H1 (cell line): ENCODE measurements around the gene TDRD12. TPM values are rescaled to one million over a fixed set of nuclear protein-coding genes. Genes with fewer than 3 reads are reported as not detected.

Experiments used
- CTCF ChIA-PET: fragments of 300-600 bp; sonication (Branson Sonifier 250); formaldehyde crosslinking; loops from one replicate; lab custom pipeline; 2021; ENCODE audit not compliant: partially characterized antibody; lab: Charles Lee
- POLR2A ChIA-PET: fragments of 300-600 bp; sonication (Branson Sonifier 250); formaldehyde crosslinking; loops from one replicate; lab custom pipeline; 2021; ENCODE audit warnings: inconsistent platforms; ENCODE audit not compliant: partially characterized antibody; lab: Charles Lee
- DNase-seq, 2 experiments: peaks; one replicate each; pipeline versions ENCODE4 v3.0.0 to v3.0.0-alpha.2; 2010 to 2022; ENCODE audit warnings: low spot score in 2 of 2, low read depth in 1 of 2, mixed read lengths in 1 of 2
- FAIRE-seq: peaks from 2 replicates; lab custom pipeline; 2011; peaks lifted over from hg19 to GRCh38; lab: Jason Lieb, UNC
- H2AFZ ChIP-seq: 2 replicates; pipeline ENCODE4 v1.8.1; 2012; ENCODE audit warnings: low read length, inconsistent platforms
- H2AK5ac ChIP-seq: 2 replicates; pipeline ENCODE4 v1.6.1; 2013; ENCODE audit warnings: low read depth, low read length
- H2BK120ac ChIP-seq: replicated peaks from 2 replicates; pipeline ENCODE3; 2013; ENCODE audit warnings: low read depth, low read length, inconsistent platforms
- H2BK12ac ChIP-seq: 2 replicates; pipeline ENCODE4 v1.6.1; 2013; ENCODE audit warnings: low read depth, low read length
- H2BK15ac ChIP-seq: 2 replicates; pipeline ENCODE4 v1.6.1; 2013; ENCODE audit warnings: low read length
- H2BK20ac ChIP-seq: 2 replicates; pipeline ENCODE4 v1.6.1; 2013; ENCODE audit warnings: low read length
- H2BK5ac ChIP-seq: 2 replicates; pipeline ENCODE4 v1.6.1; 2013; ENCODE audit warnings: low read depth, low read length
- H3K14ac ChIP-seq: 2 replicates; pipeline ENCODE4 v1.6.1; 2013; ENCODE audit warnings: inconsistent platforms; ENCODE audit not compliant: insufficient read length
- H3K18ac ChIP-seq: 2 replicates; pipeline ENCODE4 v1.6.1; 2013; ENCODE audit warnings: low read length; ENCODE audit errors: extremely low read depth
- H3K23ac ChIP-seq: 2 replicates; pipeline ENCODE4 v1.6.1; 2013; ENCODE audit warnings: inconsistent platforms; ENCODE audit not compliant: insufficient read length
- H3K23me2 ChIP-seq: 2 replicates; pipeline ENCODE4 v1.6.1; 2013; ENCODE audit warnings: low read depth, low read length
- H3K27ac ChIP-seq: 2 replicates; pipeline ENCODE4 v1.6.1; 2011; ENCODE audit warnings: low read depth, low read length, inconsistent platforms
- H3K27me3 ChIP-seq, 4 experiments: replicated peaks in 1 of 4; 1 replicate in 1 of 4; 2 replicates in 3 of 4; pipeline versions ENCODE4 v1.6.1 to v1.8.1; 2011 to 2013; ENCODE audit warnings: low read length in 3 of 4, mild to moderate bottlenecking in 3 of 4, inconsistent platforms in 2 of 4, mixed read lengths in 2 of 4, moderate library complexity in 1 of 4; ENCODE audit not compliant: control insufficient read depth in 3 of 4, insufficient read depth in 3 of 4; ENCODE audit errors: extremely low read depth in 1 of 4
- H3K36me3 ChIP-seq, 4 experiments: 2 replicates each; pipeline versions ENCODE4 v1.6.1 to v1.8.1; 2011 to 2013; ENCODE audit warnings: mild to moderate bottlenecking in 4 of 4, low read length in 3 of 4, moderate library complexity in 2 of 4, control low read depth in 1 of 4, inconsistent platforms in 1 of 4; ENCODE audit not compliant: insufficient read depth in 4 of 4, control insufficient read depth in 2 of 4
- H3K4ac ChIP-seq: replicated peaks from 2 replicates; pipeline ENCODE3; 2013; ENCODE audit warnings: low read length, low read depth, mixed read lengths, inconsistent platforms; ENCODE audit not compliant: insufficient read length
- H3K4me1 ChIP-seq, 4 experiments: replicated peaks in 1 of 4; 1 replicate in 1 of 4; 2 replicates in 3 of 4; pipeline versions ENCODE4 v1.6.1 to v1.8.1; 2011 to 2013; ENCODE audit warnings: low read length in 3 of 4, inconsistent platforms in 2 of 4, mixed read lengths in 1 of 4; ENCODE audit not compliant: insufficient read depth in 4 of 4, control insufficient read depth in 3 of 4
- H3K4me2 ChIP-seq, 2 experiments: 2 replicates each; pipeline versions ENCODE4 v1.6.1 to v1.8.1; 2011 to 2013; ENCODE audit warnings: low read depth in 2 of 2, low read length in 2 of 2, control low read depth in 1 of 2, inconsistent platforms in 1 of 2, mild to moderate bottlenecking in 1 of 2; ENCODE audit not compliant: insufficient read depth in 1 of 2
- H3K4me3 ChIP-seq, 4 experiments: fragments of 200-600, 300-600 bp in 1 of 4; sonication (generic), shearing (Covaris generic), sonication (Bioruptor Twin) in 1 of 4; 2 replicates each; pipeline versions ENCODE4 v1.5.1 to v1.8.1; 2011 to 2016; ENCODE audit warnings: low read length in 4 of 4, low read depth in 3 of 4, control low read depth in 2 of 4, inconsistent platforms in 2 of 4, mild to moderate bottlenecking in 2 of 4, mixed read lengths in 1 of 4, moderate library complexity in 1 of 4; ENCODE audit not compliant: insufficient read depth in 2 of 4; ENCODE audit errors: extremely low read depth in 1 of 4
- H3K56ac ChIP-seq: replicated peaks from 2 replicates; pipeline ENCODE3; 2013; ENCODE audit warnings: low read depth, mild to moderate bottlenecking, mixed read lengths, low read length, inconsistent platforms; ENCODE audit not compliant: insufficient read length
- H3K79me1 ChIP-seq: 2 replicates; pipeline ENCODE4 v1.6.1; 2013; ENCODE audit warnings: low read depth, low read length, control low read depth
- H3K79me2 ChIP-seq, 2 experiments: 2 replicates each; pipeline versions ENCODE4 v1.6.1 to v1.8.1; 2012 to 2013; ENCODE audit warnings: low read length in 2 of 2, mild to moderate bottlenecking in 2 of 2, inconsistent platforms in 1 of 2; ENCODE audit not compliant: insufficient read depth in 2 of 2, control insufficient read depth in 1 of 2
- H3K9ac ChIP-seq, 4 experiments: replicated peaks in 1 of 4; 1 replicate in 1 of 4; 2 replicates in 3 of 4; pipeline versions ENCODE4 v1.6.1 to v1.8.1; 2011 to 2013; ENCODE audit warnings: low read depth in 3 of 4, low read length in 3 of 4, control low read depth in 2 of 4, mild to moderate bottlenecking in 2 of 4, moderate library complexity in 2 of 4, inconsistent platforms in 1 of 4; ENCODE audit errors: extremely low read depth in 1 of 4
- H3K9me3 ChIP-seq, 2 experiments: 2 replicates each; pipeline versions ENCODE4 v1.6.1 to v1.8.1; 2012 to 2013; ENCODE audit warnings: mild to moderate bottlenecking in 2 of 2, moderate library complexity in 2 of 2, control low read depth in 1 of 2, inconsistent platforms in 1 of 2, low read depth in 1 of 2, low read length in 1 of 2, mixed read lengths in 1 of 2; ENCODE audit not compliant: insufficient read depth in 2 of 2
- H4K20me1 ChIP-seq, 2 experiments: replicated peaks in 1 of 2; 2 replicates each; pipeline versions ENCODE3 to v1.8.1; 2011 to 2013; ENCODE audit warnings: inconsistent platforms in 2 of 2, low read length in 2 of 2, mild to moderate bottlenecking in 1 of 2; ENCODE audit not compliant: insufficient read depth in 2 of 2, control insufficient read depth in 1 of 2
- H4K5ac ChIP-seq: 2 replicates; pipeline ENCODE4 v1.6.1; 2013; ENCODE audit warnings: low read length, low read depth, mixed read lengths, inconsistent platforms; ENCODE audit not compliant: insufficient read length
- H4K8ac ChIP-seq: 2 replicates; pipeline ENCODE4 v1.8.0; 2013; ENCODE audit warnings: mild to moderate bottlenecking, moderate library complexity, low read length, inconsistent platforms; ENCODE audit not compliant: insufficient read depth; ENCODE audit errors: extremely low read depth
- H4K91ac ChIP-seq: replicated peaks from 2 replicates; pipeline ENCODE3; 2013; ENCODE audit warnings: low read length, mixed read lengths, inconsistent platforms; ENCODE audit not compliant: insufficient read length
- GTF2F1 ChIP-seq: IDR thresholded peaks from 2 replicates; pipeline ENCODE4 v1.6.1; 2012; ENCODE audit warnings: low read depth, low read length, improper control_type of control experiment, borderline replicate concordance
- KDM5A ChIP-seq: fragments of 200-600 bp; IDR thresholded peaks from 2 replicates; pipeline ENCODE4 v1.7.1; 2012; ENCODE audit warnings: mild to moderate bottlenecking, low read length, inconsistent platforms, mixed read lengths
- TEAD4 ChIP-seq: IDR thresholded peaks from 2 replicates; pipeline ENCODE4 v1.6.1; 2012; ENCODE audit warnings: low read depth, low read length, inconsistent platforms, mixed read lengths
- WGBS, 2 experiments: shearing (Covaris generic) in 1 of 2; methylation state at CpG; one replicate each; pipeline versions ENCODE4 v1.1.6 to v1.1.7; 2013 to 2015; ENCODE audit warnings: low lambda C conversion rate in 2 of 2, mixed read lengths in 2 of 2, inconsistent platforms in 1 of 2, low coverage in 1 of 2, missing lambda C conversion rate in 1 of 2; ENCODE audit not compliant: insufficient replicate concordance in 2 of 2, insufficient coverage in 1 of 2, insufficient read length in 1 of 2; ENCODE audit errors: extremely low coverage in 1 of 2, missing lambda C conversion rate in 1 of 2; 5-methylcytosine and 5-hydroxymethylcytosine counted together
- polyA plus RNA-seq, 7 experiments: library from polyadenylated mRNA; depleted of rRNA in 3 of 7; stranded (reverse) in 5 of 7; unstranded in 2 of 7; fragments of >200 nt in 5 of 7; fragments of 200-250 nt in 2 of 7; gene quantifications; 1 replicate in 5 of 7; 2 replicates in 1 of 7; 4 replicates in 1 of 7; pipeline versions ENCODE4 v1.2.1 to v1.2.3, GENCODE V29; 2011 to 2013; ENCODE audit warnings: missing spikeins in 2 of 7, mixed read lengths in 2 of 7
- total RNA-seq: library from RNA; stranded (reverse); fragmentation: NEBNext Ultra II Directional; extraction: Animal tissue kit (Norgen Biotek cat#: 25700); gene quantifications from 2 replicates; pipeline ENCODE4 v1.2.1, GENCODE V29; 2021

TDRD12 gene
- total and polyA plus RNA-seq, 2 of the 8 experiments (the other 6 are each of a cell fraction or from before 2014, with no cell fraction given): 0.39 to 0.88 TPM

GRCh38 chr19:32677657-32678056 lies 41.9 kb upstream of the TDRD12 start:
- Histone ChIP-seq H3K4ac (no peak overlapping the region), H3K14ac (no peak overlapping the region), H3K4me2 (peak overlapping the region; percentile 18 to 91; a peak in 3 of 4 replicates), H3K18ac (no peak overlapping the region), H4K91ac (no peak overlapping the region), H4K5ac (no peak overlapping the region), H3K23me2 (peaks cover 14% of the 10 kb centered on the region; the same call in 1 of the 2 replicates), H2BK15ac (no peak overlapping the region), H4K20me1 (peaks cover 7 to 11% of the 10 kb centered on the region in 2 experiments), H3K27ac (no peak overlapping the region), H3K79me2 (peaks cover 0 to 18% of the 10 kb centered on the region in 2 experiments; a peak in 2 of 4 replicates), H2BK5ac (no peak overlapping the region), H2BK12ac (no peak overlapping the region), H3K9me3 (no peaks in the 10 kb centered on the region; a peak in 1 of 4 replicates), H2AK5ac (no peak overlapping the region), H3K56ac (no peak overlapping the region), H3K4me1 (peaks cover 8 to 16% (median 11%) of the 10 kb centered on the region in 4 experiments; a peak in 6 of 7 replicates), H3K79me1 (peaks cover 12% of the 10 kb centered on the region), H3K23ac (no peak overlapping the region), H2BK20ac (no peak overlapping the region), H3K9ac (no peak overlapping the region), H2BK120ac (no peak overlapping the region), H3K36me3 (peaks cover 0 to 6% (median 0%) of the 10 kb centered on the region in 4 experiments; a peak in 1 of 8 replicates), H2AFZ (no peak overlapping the region), H3K27me3 (peaks cover 20 to 33% (median 26%) of the 10 kb centered on the region in 4 experiments), H3K4me3 (peak overlapping the region in 1 of 4 experiments; percentile 91; a peak in 2 of 8 replicates), H4K8ac (no peak overlapping the region)
- FAIRE-seq: no peak
- ChIA-PET POLR2A (interaction anchor here (1.8 to 2.8 kb wide), 2 partner anchors 9 to 14 kb away, joined by 4 to 12 read pairs; partner anchors contain the start of gene NUDT19), CTCF (interaction anchor here (0.6 to 1.6 kb wide), 7 partner anchors 23 to 408 kb away, joined by 3 to 4 read pairs (median 3); no protein-coding TSS in a partner anchor)
- WGBS, 2 experiments: 28% methylated on average over 9 of the region's 9 CpGs; no CpG with 5 or more reads in 1 of the 2 experiments
- DNase-seq: no peak
- TF ChIP-seq TEAD4 (peak; percentile 77; the same call in 1 of the 2 replicates), KDM5A (no peak), GTF2F1 (no peak)
